GM18858 (cell line): ENCODE results near the gene PKD2L2.
"Not testable (repeated sequence)": the region's sequence is repeated elsewhere in the genome, so short reads cannot be mapped to it uniquely, and the experiment has no call there.

Source experiments
- ATAC-seq: cut with Tn5 transposase; IDR thresholded peaks from one replicate; pipeline ENCODE4 v1.9.1; 2021; ENCODE audit not compliant: unreplicated experiment

The PKD2L2 gene

GRCh38 chr5:137954131-137954879 is 65.0 kb downstream of the PKD2L2 start:
- ATAC-seq = no peak

- no peak for ATAC-seq
Measured at GRCh38 chr5:137957948-137958347, 68.7 kb downstream of the PKD2L2 start.

- no peak for ATAC-seq
Measured at GRCh38 chr5:137959488-137959887, 70.2 kb downstream of the PKD2L2 start.

- ATAC-seq = no peak
Measured at GRCh38 chr5:137960141-137960540, 70.9 kb downstream of the PKD2L2 start.

GRCh38 chr5:137960819-137961218 is 71.6 kb downstream of the PKD2L2 start:
- ATAC-seq = no peak

GRCh38 chr5:137970384-137970783 is 81.1 kb downstream of the PKD2L2 start:
- not testable (repeated sequence) for ATAC-seq

GRCh38 chr5:137975208-137975607 is 86.0 kb downstream of the PKD2L2 start:
- no peak for ATAC-seq

GRCh38 chr5:137989419-137989818 is 100.2 kb downstream of the PKD2L2 start:
- no peak for ATAC-seq
